Fibroblast of lung (primary cell): ENCODE results near the gene MIX23.

Source experiments
- CTCF ChIP-seq, 2 donors: IDR thresholded peaks in 1 of 2; conservative IDR thresholded peaks in 1 of 2; 1 replicate in 1 of 2; 2 replicates in 1 of 2; pipeline ENCODE4 v1.5.1; 2011 to 2012; ENCODE audit warnings: low read length in 2 of 2, control low read depth in 1 of 2, inconsistent platforms in 1 of 2, low read depth in 1 of 2, mild to moderate bottlenecking in 1 of 2
- EZH2 ChIP-seq: IDR thresholded peaks from 2 replicates; pipeline ENCODE4 v1.5.1; 2012; ENCODE audit warnings: low read length, control low read depth, mild to moderate bottlenecking; ENCODE audit errors: missing control alignments

GRCh38 chr3:122396511-122396910, 13.5 kb upstream of the MIX23 start:
- TF ChIP-seq CTCF (conservative IDR thresholded peaks at IDR 0.05 in 1 of 2, IDR thresholded peaks at IDR 0.05 in 1 of 2; ENCODE audit: low read depth in 1 of 2, low read length in 2 of 2), result no peak
- TF ChIP-seq EZH2, result no peak
